Endothelial cell of umbilical vein (primary cell): ENCODE data around the gene TNFRSF21. TPM values are rescaled to one million over a fixed set of nuclear protein-coding genes. Genes with fewer than 3 reads are reported as not detected.

Experiments
- BruUV-seq: library from RNA; stranded (reverse); fragments of 400-500 nt; replicated peaks from 2 replicates; lab custom pipeline; 2021; lab: Mats Ljungman, UMichigan
- CTCF ChIA-PET: fragments of 300-600, 350-600 bp; sonication (Branson Sonifier 250); formaldehyde crosslinking; loops from one replicate; lab custom pipeline; 2021; ENCODE audit warnings: antibody characterized with exemption, inconsistent platforms; lab: Charles Lee
- POLR2A ChIA-PET: fragments of 300-600, 350-600 bp; sonication (Branson Sonifier 250); formaldehyde crosslinking; loops from one replicate; lab custom pipeline; 2021; ENCODE audit warnings: antibody characterized with exemption, inconsistent platforms; lab: Charles Lee
- DNase-seq: peaks from one replicate; pipeline ENCODE4 v3.0.0-alpha.2; 2011; ENCODE audit warnings: low read depth, low spot score
- FAIRE-seq: peaks from 2 replicates; lab custom pipeline; 2011; peaks lifted over from hg19 to GRCh38; lab: Jason Lieb, UNC
- H2AFZ ChIP-seq: 2 replicates; pipeline ENCODE4 v1.6.0; 2012; ENCODE audit warnings: low read depth, low read length, control low read depth, inconsistent platforms
- H3K27ac ChIP-seq: 2 replicates; pipeline ENCODE4 v1.5.1; 2011; ENCODE audit warnings: low read depth, mild to moderate bottlenecking, control low read depth, low read length, moderate library complexity; ENCODE audit not compliant: insufficient read depth
- H3K27me3 ChIP-seq, 2 experiments: 2 replicates each; pipeline versions ENCODE4 v1.6.0 to v1.6.1; 2011; ENCODE audit warnings: low read length in 2 of 2, mixed read lengths in 1 of 2; ENCODE audit not compliant: control insufficient read depth in 2 of 2, insufficient read depth in 2 of 2
- H3K36me3 ChIP-seq, 2 experiments: 2 replicates in 1 of 2; 3 replicates in 1 of 2; pipeline ENCODE4 v1.5.1; 2011; ENCODE audit warnings: low read length in 2 of 2, mild to moderate bottlenecking in 1 of 2, moderate library complexity in 1 of 2; ENCODE audit not compliant: control insufficient read depth in 2 of 2, insufficient read depth in 2 of 2; ENCODE audit errors: extremely low read depth in 1 of 2
- H3K4me1 ChIP-seq: 3 replicates; pipeline ENCODE4 v1.5.1; 2011; ENCODE audit warnings: mild to moderate bottlenecking, low read length; ENCODE audit not compliant: control insufficient read depth, insufficient read depth; ENCODE audit errors: extremely low read depth
- H3K4me2 ChIP-seq: 2 replicates; pipeline ENCODE4 v1.6.1; 2011; ENCODE audit warnings: low read length, control low read depth, mixed read lengths; ENCODE audit not compliant: insufficient read depth
- H3K4me3 ChIP-seq, 3 experiments: fragments of 200-600 bp in 1 of 3; sonication (generic), shearing (Covaris generic) in 1 of 3; replicated peaks in 1 of 3; 2 replicates each; pipeline ENCODE4 v1.5.1; 2011 to 2016; ENCODE audit warnings: control low read depth in 3 of 3, low read length in 3 of 3, mild to moderate bottlenecking in 2 of 3, inconsistent platforms in 1 of 3, low read depth in 1 of 3, moderate library complexity in 1 of 3; ENCODE audit not compliant: insufficient read depth in 1 of 3
- H3K79me2 ChIP-seq: 2 replicates; pipeline ENCODE4 v1.6.0; 2012; ENCODE audit warnings: low read length, inconsistent platforms; ENCODE audit not compliant: control insufficient read depth, insufficient read depth
- H3K9ac ChIP-seq: replicated peaks from 2 replicates; pipeline ENCODE3; 2011; ENCODE audit warnings: low read length, control low read depth; ENCODE audit not compliant: insufficient read depth; ENCODE audit errors: extremely low read depth
- H3K9me1 ChIP-seq: replicated peaks from 3 replicates; pipeline ENCODE4 v1.6.0; 2011; ENCODE audit warnings: mild to moderate bottlenecking, low read length; ENCODE audit not compliant: control insufficient read depth, insufficient read depth; ENCODE audit errors: extremely low read depth
- H3K9me3 ChIP-seq: replicated peaks from 2 replicates; pipeline ENCODE4 v1.5.1; 2012; ENCODE audit warnings: low read length, inconsistent platforms; ENCODE audit not compliant: control insufficient read depth, insufficient read depth
- H4K20me1 ChIP-seq: replicated peaks from 2 replicates; pipeline ENCODE3; 2011; ENCODE audit warnings: mild to moderate bottlenecking, low read length; ENCODE audit not compliant: control insufficient read depth, insufficient read depth; ENCODE audit errors: extremely low read depth
- CTCF ChIP-seq, 2 donors: IDR thresholded peaks; 1 replicate in 1 of 2; 2 replicates in 1 of 2; pipeline ENCODE4 v1.5.1; 2011; ENCODE audit warnings: low read length in 2 of 2, mild to moderate bottlenecking in 2 of 2, moderate library complexity in 2 of 2, control low read depth in 1 of 2, inconsistent platforms in 1 of 2, low read depth in 1 of 2; ENCODE audit not compliant: insufficient read depth in 1 of 2; ENCODE audit errors: extremely low read depth in 1 of 2
- EZH2 ChIP-seq: IDR thresholded peaks from 2 replicates; pipeline ENCODE4 v1.6.1; 2012; ENCODE audit warnings: borderline replicate concordance, low read depth, mild to moderate bottlenecking, moderate library complexity, low read length, inconsistent platforms; ENCODE audit not compliant: severe bottlenecking
- FOS ChIP-seq: IDR thresholded peaks from 2 replicates; pipeline ENCODE4 v1.6.1; 2011; ENCODE audit warnings: mild to moderate bottlenecking, low read length, moderate library complexity, borderline replicate concordance; ENCODE audit not compliant: insufficient read depth
- GATA2 ChIP-seq: IDR thresholded peaks from 2 replicates; pipeline ENCODE4 v1.7.0; 2011; ENCODE audit warnings: low read depth, mild to moderate bottlenecking, moderate library complexity, mixed read lengths, low read length; ENCODE audit not compliant: insufficient read length, insufficient read depth
- JUN ChIP-seq: IDR thresholded peaks from 2 replicates; pipeline ENCODE4 v1.6.1; 2011; ENCODE audit warnings: borderline replicate concordance, low read depth; ENCODE audit not compliant: insufficient read length, insufficient read depth
- MYC ChIP-seq: IDR thresholded peaks from one replicate; pipeline ENCODE4 v1.6.1; 2011; ENCODE audit warnings: mild to moderate bottlenecking, low read depth, low read length
- POLR2A ChIP-seq: IDR thresholded peaks from 2 replicates; pipeline ENCODE4 v1.6.1; 2012; ENCODE audit warnings: low read depth, mild to moderate bottlenecking, control low read depth, low read length
- POLR2AphosphoS5 ChIP-seq: IDR thresholded peaks from 2 replicates; pipeline ENCODE4 v1.6.1; 2012; ENCODE audit warnings: low read depth, mild to moderate bottlenecking, control low read depth, low read length, moderate library complexity; ENCODE audit not compliant: insufficient read depth
- dilution Hi-C: fragments of 300-500 bp; cut with MboI; formaldehyde crosslinking; loops from one replicate; pipeline ENCODE4 v1.15.0; 2019; ENCODE audit warnings: low sequenced_read_pairs; ENCODE audit not compliant: extremely low pct_ligation_motif_present
- intact Hi-C: fragments of 100-400 bp; cut with micrococcal nuclease; formaldehyde crosslinking; loops from one replicate; pipeline ENCODE4 v1.10.0; 2022
- polyA plus RNA-seq, 4 experiments: library from polyadenylated mRNA; depleted of rRNA in 3 of 4; stranded (reverse) in 3 of 4; unstranded in 1 of 4; fragments of >200 nt; gene quantifications; 2 replicates each; pipeline versions ENCODE4 v1.2.1 to v1.2.3, GENCODE V29; 2011 to 2012; ENCODE audit warnings: missing spikeins in 1 of 4
- total RNA-seq: library from RNA; stranded (reverse); gene quantifications from 2 replicates; pipeline ENCODE4 v1.2.3, GENCODE V29; 2021
- TF ChIP-seq, protein P1 (sequence below): IDR thresholded peaks from 2 replicates; pipeline ENCODE4 v1.6.1; 2011; ENCODE audit not compliant: insufficient read depth, insufficient read length

Gene TNFRSF21
- total and polyA plus RNA-seq, 2 donors (not counting 3 experiments of a cell fraction or from before 2014, with no cell fraction given) = 26.0 to 40.6 TPM

- dilution Hi-C loops (no loop called here), intact Hi-C loops (no loop called here)
- no peaks in the 10 kb centered on the region for H3K9me3 ChIP-seq
- H3K9me1 ChIP-seq = no peaks in the 10 kb centered on the region
- H3K27ac ChIP-seq = no peak overlapping the region
- H3K4me1 ChIP-seq = no peaks in the 10 kb centered on the region
- H3K36me3 ChIP-seq = no peaks in the 10 kb centered on the region
- no peaks in the 10 kb centered on the region for H3K27me3 ChIP-seq
- H3K4me2 ChIP-seq = no peak overlapping the region
- H3K9ac ChIP-seq = no peak overlapping the region
- BruUV-seq = no TSS peak
- DNase-seq (no peak), FAIRE-seq (no peak)
- H3K79me2 ChIP-seq = no peaks in the 10 kb centered on the region
- CTCF ChIA-PET = no interaction called here
- TF ChIP-seq JUN (no peak), CTCF (IDR thresholded peaks at IDR 0.05; ENCODE audit: extremely low read depth in 1 of 2, insufficient read depth in 1 of 2, low read depth in 1 of 2, low read length in 2 of 2) (no peak), EZH2 (no peak), MYC (no peak), POLR2A (no peak), POLR2AphosphoS5 (no peak), GATA2 (no peak), FOS (no peak)
- TF ChIP-seq, protein P1, sequence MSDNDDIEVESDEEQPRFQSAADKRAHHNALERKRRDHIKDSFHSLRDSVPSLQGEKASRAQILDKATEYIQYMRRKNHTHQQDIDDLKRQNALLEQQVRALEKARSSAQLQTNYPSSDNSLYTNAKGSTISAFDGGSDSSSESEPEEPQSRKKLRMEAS = no peak
- POLR2A ChIA-PET = no interaction called here
- no peak overlapping the region for H3K4me3 ChIP-seq
- H2AFZ ChIP-seq = no peak overlapping the region
- no peaks in the 10 kb centered on the region for H4K20me1 ChIP-seq
Measured at GRCh38 chr6:47181681-47182080, 128.0 kb downstream of the TNFRSF21 start.

Other genes starting within 250 kb of the TNFRSF21 start
- 37.3 and 39.8 TPM in 2 replicates for gene CD2AP, start 167.9 kb upstream of the TNFRSF21 start, total RNA-seq
- gene CD2AP, start 167.9 kb upstream of the TNFRSF21 start, polyA plus RNA-seq = 2.7 and 4.2 TPM in 2 replicates